ENCODE measurements around the gene KIAA0586.
"Not testable (repeated sequence)": the region's sequence is repeated elsewhere in the genome, so short reads cannot be mapped to it uniquely, and the experiment has no call there.

The KIAA0586 gene

DNA sequence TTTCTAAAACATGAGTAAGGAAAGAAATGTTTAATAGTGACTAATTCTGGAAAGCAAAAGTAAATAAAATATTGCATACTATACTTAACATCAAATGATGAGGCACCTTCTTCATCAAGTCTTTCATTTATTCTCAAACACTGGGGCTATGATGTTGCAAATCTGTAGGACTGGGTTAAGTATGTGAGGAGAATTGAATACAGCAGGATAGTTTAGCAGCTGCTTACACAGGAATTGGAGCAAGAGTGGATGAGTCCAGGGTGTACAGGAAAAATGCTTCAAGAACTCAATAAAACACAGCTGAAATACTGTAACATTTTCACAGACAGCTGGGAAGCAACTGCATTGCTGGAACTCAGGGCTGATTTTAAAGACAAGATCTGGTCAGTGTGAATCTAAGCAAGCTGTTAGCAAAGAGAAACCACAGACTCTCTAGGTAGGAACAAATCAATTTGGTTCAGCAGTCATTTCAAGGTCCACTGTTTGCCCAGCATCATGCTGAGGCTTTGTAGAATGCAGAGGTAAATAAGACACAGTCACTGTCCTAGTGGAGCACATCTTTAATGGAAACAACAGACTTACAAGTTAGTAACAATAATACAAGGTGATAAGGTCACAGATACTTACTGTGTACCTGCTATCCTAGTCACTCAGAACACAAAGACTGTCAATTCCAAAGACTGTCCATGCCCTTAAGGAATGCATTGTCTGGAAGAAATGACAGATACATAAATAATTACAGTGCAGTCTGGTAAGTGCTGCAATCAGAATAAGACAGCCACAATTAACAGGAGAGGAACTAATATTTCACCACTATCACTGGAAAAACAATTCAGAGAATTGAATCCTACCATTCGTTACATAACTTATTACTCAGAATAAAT is 113.5 kb downstream of the KIAA0586 start:
- peak; percentile 12 for DNase-seq (ENCODE audit: low read depth)
- no peak overlapping the region for H3K4me3 ChIP-seq (ENCODE audit: low read depth, low read length)

DNA sequence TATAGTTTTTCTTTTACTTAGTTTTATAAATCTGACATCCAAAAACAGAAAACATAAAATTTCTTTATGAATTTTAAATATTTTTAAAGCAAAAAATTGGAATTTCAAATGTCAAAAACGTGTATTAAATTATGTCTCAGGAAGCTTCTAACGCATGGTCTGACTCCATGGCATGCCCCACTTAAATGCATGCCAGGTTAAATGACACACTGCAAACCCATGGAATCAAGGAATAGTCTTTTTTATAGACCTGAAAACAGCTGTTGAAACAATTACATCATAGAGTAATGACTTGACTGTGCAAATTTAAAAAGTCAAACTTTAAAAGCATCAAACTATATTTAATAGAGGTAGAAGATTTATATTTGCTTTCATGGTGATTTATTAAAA is 114.1 kb downstream of the KIAA0586 start:
- no peak overlapping the region for H3K4me3 ChIP-seq (ENCODE audit: low read depth, low read length)
- no peak for DNase-seq (ENCODE audit: low read depth)

DNA sequence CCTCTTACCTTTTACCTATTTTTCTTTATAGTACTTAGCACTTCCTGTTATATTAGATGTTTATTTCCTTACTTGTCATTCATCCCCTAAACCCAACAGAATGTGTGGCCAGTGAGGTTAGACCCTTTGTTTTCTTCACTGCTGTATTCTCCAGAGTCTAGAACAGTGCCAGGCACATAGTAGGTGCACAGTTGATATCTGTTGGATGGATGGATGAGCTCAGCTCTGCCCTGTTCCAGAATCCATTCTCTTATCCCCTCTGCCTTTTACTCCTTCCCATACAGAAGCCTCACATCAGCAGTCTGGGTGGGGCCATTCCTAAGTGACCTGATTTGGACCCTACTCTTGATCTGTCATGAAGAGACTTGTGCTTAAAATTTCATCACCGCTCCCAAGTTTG is 115.7 kb downstream of the KIAA0586 start:
- H3K4me3 ChIP-seq (ENCODE audit: low read depth, low read length), result no peak overlapping the region
- no peak for DNase-seq (ENCODE audit: low read depth)

DNA sequence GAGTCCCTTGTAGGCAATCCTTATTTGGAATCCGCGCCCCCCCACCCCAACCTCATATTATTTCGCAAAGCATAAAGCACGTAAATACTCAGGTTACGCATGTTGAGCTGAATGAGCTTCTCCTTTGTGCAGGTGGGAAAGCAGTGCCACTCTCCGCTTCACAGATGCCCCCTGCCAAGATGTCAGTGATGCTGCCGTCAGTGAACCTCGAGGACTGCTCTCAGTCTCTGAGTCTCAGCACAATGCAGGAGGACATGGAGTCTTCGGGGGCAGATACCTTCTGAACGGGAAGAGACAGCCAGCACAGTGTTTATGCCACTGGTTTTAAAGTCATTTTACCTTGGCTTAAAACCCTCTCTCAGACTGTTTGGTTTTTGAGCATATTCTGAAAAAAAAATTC is 120.1 kb downstream of the KIAA0586 start:
- no peak for DNase-seq (ENCODE audit: low read depth)
- no peak overlapping the region for H3K4me3 ChIP-seq (ENCODE audit: low read depth, low read length)

DNA sequence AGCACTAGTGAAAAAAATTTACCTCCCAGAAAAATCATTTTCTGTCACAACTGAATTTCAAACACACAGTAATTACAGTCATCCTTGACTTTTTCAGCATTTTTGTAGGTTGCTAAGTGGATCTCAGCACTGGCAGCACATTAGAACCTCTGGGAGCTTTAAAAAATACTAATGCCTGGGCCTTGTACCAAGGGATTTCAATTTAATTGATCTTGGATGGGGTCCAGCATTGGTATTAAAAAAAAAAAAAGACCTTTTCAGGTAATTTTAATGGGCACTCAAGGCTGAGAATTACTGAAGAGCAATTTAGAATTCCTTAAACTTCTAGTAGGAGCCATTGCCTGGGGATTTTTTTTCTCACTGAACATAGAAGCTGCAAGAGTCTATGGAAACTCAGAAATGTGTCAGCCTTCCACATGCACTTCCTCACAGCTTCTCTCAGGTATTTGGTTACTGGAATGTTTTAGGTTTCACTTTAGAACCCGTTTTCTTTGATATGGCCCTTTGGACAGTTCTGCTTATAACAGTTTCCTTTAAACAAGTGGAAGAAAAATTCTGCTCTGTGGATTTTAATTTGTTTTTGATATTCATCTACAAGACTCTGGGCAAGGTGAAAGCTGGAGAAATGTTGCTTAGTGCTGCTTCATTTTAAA is 121.7 kb downstream of the KIAA0586 start:
- no peak overlapping the region for H3K4me3 ChIP-seq (ENCODE audit: low read depth, low read length)
- no peak for DNase-seq (ENCODE audit: low read depth)

DNA sequence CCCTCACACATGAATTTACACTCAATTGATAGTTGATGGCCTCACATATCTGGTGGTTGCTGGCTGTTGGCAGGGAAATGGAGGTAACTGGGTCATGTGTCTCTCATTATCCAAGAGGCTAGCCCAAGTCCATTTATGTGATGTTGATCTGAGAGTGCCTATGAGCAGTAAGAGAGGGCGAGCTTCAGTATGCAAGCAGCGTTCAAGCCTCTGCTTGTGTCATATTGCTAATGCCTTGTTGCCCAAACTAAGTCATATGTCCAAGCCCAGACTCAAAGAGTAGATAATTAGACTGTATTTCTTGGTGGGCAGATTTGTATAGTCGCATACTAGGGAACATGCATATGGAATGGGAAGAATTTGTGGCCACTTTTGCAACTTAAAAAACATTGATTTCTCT is 126.4 kb downstream of the KIAA0586 start:
- H3K4me3 ChIP-seq (ENCODE audit: low read depth, low read length), result no peak overlapping the region
- DNase-seq (ENCODE audit: low read depth), result no peak

DNA sequence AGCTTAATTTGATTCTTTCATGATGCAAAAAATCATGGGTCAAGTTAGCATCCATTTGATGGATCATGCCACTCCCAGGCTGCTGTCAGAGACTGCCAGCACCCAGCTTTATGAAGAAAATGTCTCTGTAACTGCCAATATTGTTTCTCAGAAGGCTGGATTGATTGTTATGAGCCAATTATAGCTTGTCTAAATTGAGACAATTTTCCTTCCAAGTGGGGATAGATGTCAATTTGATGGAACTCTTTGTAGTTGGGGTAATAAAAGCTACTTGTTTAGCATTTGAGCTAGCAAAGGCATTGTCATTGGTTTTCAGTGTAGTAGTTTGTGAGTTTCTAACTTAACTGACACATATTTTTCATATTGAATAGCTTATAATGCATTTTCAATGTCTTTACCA is 128.1 kb downstream of the KIAA0586 start:
- no peak overlapping the region for H3K4me3 ChIP-seq (ENCODE audit: low read depth, low read length)
- no peak for DNase-seq (ENCODE audit: low read depth)

DNA sequence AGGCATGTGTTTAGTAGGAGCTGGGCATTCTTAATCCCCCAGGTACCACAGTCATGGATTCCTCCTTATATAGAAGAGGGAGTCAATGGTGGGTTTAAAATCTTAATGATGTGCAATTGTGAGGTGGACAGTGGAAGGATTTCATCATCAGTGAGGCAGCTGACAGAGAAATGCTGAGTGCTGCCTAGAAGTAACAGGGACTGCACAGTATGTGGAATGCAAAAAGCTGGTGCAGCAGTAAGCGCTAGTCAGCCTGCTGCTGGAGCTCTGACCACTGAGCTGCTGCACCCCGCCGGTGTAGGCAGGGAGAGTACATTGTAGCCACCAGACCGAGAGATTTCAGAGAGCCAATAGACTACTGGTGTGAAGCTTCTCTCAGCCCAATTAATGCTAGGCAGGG is 129.7 kb downstream of the KIAA0586 start:
- no peak for DNase-seq (ENCODE audit: low read depth)
- no peak overlapping the region for H3K4me3 ChIP-seq (ENCODE audit: low read depth, low read length)

DNA sequence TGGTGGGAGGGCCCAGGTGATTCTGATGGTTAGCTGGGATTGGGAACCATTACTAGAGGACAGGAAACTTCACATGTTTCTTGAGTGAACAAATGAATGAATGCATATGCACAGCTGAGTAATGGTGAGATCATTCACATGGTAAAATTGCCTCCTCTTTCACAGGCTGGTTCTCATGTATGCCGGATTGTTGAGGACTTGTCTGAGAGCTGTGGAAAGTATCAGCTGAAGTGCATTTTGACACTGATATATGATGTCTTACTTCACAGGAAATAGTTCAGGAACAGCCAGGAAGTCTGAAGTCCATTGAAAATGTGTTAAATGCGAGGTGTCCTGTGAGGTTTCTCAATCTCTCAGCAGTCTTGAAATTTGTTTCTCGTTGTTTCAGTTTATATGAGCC is 132.7 kb downstream of the KIAA0586 start:
- DNase-seq (ENCODE audit: low read depth), result peak; percentile 42
- no peak overlapping the region for H3K4me3 ChIP-seq (ENCODE audit: low read depth, low read length)

DNA sequence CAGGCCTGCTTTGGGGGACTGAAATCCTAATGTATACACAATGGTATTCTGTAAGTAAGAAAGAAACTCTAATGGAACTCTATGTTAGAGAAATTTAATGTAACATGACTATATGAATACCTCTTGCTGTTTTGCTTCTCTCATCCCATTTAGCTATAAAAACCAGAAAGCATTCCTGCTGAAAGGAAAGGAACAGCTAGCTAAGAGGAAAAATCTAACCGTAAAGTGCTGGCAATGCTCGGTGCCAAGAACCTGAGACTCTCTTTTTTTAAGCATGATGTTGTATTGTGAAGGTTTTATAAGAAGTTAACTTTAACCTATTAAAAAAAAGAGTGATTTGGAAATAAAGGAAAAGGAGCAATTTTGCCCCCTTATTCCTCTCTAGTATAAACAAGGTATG is 134.6 kb downstream of the KIAA0586 start:
- no peak overlapping the region for H3K4me3 ChIP-seq (ENCODE audit: low read depth, low read length)
- no peak for DNase-seq (ENCODE audit: low read depth)

DNA sequence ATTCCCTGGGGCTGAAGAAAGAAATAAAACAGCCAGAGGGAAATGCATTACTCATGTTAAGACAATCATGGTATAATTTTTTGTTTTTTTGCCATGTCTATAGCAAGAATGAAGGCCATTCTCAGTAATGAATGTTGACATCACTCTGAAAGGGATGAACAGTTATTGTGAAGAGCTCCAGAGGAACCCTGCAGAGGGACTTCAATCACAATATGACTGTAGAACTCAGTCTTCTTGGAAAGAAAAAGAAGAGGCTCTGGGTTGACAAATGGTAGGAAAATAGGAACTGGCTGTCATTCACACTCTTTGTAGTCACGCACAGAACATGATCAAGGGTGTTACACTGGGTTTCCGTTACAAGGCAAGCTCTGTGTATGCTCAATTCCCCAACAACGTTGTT is 136.5 kb downstream of the KIAA0586 start:
- no peak for DNase-seq (ENCODE audit: low read depth)
- H3K4me3 ChIP-seq (ENCODE audit: low read depth, low read length), result no peak overlapping the region

DNA sequence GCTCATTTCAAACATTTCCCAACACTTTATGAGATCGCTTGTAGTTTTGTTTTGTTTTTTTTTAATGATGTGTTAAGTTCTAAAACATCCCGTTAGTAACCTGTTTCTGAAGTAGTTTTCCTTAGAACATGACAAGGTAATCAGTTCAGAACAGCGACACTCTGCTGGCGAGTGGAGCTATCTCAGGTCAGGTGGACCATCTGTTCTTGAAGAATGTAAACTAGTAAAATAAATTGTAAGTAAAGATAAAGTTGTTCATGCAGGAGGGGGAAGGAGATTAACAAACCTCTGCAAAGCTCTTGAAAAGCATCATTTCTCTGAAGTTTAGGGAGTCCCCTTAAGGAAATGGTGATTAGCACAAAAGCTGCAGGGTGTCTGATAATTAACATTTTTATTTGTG is 138.3 kb downstream of the KIAA0586 start:
- no peak overlapping the region for H3K4me3 ChIP-seq (ENCODE audit: low read depth, low read length)
- no peak for DNase-seq (ENCODE audit: low read depth)

DNA sequence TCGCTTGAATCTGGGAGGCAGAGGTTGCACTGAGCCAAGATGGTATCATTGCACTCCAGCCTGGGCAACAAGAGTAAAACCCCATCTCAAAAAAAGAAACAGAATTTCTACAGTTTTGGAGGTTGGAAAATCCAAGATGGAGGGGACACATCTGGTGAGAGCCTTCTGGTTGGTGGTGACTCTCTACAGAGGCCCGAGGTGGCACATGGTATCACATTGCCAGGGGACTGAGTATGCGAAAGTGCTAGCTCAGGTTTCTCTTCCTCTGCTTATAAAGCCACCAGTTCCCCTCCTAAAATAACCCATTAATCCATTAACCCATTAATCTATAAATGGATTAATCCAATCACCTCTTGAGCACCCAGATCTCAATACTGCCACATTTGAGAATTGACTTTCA is 139.5 kb downstream of the KIAA0586 start:
- H3K4me3 ChIP-seq (ENCODE audit: low read depth, low read length), result no peak overlapping the region
- no peak for DNase-seq (ENCODE audit: low read depth)

DNA sequence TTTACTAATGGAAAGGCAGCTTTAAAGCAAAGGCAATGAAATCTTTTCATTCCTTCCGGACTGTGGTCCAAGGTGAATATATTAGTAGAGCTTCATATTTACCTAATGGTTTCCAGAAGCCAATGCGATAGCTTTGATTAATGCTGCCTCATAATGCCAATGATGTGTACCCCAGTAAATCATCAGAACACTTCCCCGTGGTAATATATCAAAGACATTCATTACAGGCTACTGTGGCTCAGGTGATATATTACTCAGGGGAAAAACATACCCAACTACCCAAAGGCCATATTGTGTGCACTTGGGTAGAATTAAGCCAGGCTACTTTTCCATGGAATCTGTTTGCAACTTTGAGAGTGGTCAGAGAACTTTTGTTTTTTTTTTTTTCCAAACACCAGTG is 140.8 kb downstream of the KIAA0586 start:
- H3K4me3 ChIP-seq (ENCODE audit: low read depth, low read length), result no peak overlapping the region
- no peak for DNase-seq (ENCODE audit: low read depth)

DNA sequence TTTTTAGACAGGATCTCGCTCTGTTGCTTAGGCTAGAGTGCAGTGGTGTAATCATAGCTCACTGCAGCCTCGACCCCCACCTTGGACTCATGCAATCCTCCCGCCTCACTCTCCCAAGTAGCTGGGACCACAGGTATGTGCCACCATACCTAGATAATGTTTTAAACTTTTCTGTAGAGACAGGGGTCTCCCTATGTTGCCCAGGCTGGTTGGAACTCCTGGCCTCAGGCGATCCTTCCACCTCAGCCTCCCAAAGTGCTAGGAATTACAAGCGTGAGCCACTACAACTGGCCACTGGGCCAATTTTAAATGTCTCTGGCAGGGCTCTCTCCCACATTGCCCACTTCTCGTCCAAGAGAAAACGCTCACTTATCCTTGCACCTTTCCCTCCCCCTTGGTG is 143.7 kb downstream of the KIAA0586 start:
- H3K4me3 ChIP-seq (ENCODE audit: low read depth, low read length), result no peak overlapping the region
- no peak for DNase-seq (ENCODE audit: low read depth)

DNA sequence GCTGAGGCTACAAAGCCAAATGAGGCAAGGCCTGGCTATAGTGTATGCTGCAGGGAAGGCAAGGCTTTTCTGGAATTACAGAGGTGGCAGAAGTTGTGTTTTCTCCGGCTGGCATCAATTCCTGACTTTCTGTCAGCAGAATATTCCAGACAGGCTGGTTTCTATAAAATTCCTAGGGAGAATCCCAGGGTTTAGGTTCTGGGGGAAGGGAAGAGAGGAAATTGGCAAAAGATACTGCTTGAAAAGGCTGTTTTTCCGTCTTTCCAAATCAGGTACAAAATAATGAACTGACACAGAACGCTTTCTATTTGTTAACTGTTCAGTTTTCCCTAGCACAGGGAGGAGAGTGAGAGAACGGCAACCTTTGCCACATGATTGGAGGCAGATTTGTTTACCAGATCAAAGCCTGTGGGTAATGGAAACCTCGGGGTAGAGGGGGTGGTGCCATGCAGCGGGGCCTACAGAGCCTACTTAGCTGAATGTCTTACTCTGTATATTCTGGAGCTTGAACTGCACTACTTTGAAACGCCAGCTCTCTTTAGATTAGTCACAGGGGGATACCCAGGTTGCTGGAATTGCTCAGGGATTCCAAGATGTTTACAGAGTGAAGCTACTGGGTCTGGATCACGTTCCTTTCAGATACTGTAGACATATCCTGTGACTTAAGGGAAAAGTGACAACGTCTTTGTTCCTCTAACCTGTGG is 144.4 kb downstream of the KIAA0586 start:
- DNase-seq (ENCODE audit: low read depth), result peak; percentile 22

DNA sequence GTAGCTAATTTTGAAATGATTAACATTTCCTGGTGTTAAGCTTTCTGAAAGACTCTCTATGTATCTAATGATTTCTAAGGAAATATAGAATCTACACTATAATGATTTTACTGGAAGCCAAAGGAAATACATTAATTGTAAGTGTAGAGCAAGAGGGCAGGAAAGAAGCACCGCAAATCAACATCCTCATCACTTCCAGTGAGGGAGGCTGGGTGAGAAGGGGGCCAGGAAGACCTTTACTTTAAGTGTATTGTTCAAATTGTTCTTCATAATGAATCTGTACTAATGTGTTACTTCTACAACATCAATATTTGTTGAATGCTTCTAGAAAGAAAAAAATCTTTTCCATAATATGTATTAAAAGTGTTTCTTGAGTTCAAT is 144.9 kb downstream of the KIAA0586 start:
- DNase-seq (ENCODE audit: low read depth), result no peak
- no peak overlapping the region for H3K4me3 ChIP-seq (ENCODE audit: low read depth, low read length)

More for the DNA sequence above, 144.4 kb downstream of the KIAA0586 start:
- no peak overlapping the region for H3K4me3 ChIP-seq (ENCODE audit: low read depth, low read length)

DNA sequence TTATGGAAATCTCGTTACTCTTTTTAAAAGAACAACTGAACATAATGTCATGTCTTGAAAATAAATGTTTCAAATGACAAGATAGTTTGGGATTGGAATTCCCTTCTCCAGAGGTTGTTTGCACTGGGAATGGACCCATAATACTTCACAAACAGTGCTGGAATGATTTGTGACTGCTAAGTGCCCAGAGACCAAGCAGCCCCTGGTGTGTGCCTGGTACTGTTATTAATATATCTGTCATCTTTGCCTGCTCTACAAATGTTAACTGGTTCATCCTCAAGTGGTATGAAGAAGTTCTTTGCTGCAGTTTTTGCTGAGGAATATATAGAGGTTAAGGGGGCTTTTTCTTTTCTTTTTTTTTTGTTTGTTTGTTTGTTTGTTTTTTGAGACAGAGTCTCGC is 145.3 kb downstream of the KIAA0586 start:
- DNase-seq (ENCODE audit: low read depth), result no peak
- no peak overlapping the region for H3K4me3 ChIP-seq (ENCODE audit: low read depth, low read length)

DNA sequence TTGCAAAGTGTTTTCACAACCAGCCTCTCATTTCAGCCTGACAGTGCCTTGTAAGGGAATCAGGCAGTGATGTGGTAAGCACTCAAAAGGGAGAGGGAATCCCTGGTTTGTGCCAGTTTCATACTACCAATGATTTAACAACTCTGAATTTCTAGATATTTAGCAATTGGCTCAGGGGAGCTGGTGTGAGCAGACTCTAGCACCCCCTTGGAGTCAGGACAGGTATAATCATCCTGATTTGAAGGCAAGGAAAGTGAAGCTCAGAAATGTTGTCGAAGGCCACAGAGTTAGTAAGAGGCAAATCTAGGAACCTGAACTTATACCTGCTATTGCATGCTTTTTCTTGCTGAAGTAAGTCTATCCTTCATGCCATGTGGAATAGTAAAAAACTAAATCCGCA is 147.1 kb downstream of the KIAA0586 start:
- H3K4me3 ChIP-seq (ENCODE audit: low read depth, low read length), result no peak overlapping the region
- no peak for DNase-seq (ENCODE audit: low read depth)

DNA sequence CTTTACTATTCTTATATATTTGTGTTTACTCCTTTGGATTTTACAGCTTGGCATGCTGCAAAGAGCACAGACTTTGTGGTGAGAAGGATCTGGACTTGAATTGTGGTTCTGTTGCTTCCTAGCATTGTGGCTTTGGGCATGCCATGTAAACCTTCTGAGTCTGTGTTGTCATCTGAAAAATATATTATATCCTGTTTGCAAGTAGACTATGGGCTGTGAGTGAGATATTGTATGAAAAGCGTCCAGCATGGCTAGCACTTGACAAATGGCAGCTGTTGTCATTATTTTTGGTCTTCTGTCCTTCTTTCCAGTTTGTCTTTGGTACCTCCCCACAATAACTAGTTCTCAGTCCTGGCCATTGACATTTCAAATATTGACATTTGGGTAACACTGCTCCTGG is 148.4 kb downstream of the KIAA0586 start:
- no peak overlapping the region for H3K4me3 ChIP-seq (ENCODE audit: low read depth, low read length)
- DNase-seq (ENCODE audit: low read depth), result no peak

DNA sequence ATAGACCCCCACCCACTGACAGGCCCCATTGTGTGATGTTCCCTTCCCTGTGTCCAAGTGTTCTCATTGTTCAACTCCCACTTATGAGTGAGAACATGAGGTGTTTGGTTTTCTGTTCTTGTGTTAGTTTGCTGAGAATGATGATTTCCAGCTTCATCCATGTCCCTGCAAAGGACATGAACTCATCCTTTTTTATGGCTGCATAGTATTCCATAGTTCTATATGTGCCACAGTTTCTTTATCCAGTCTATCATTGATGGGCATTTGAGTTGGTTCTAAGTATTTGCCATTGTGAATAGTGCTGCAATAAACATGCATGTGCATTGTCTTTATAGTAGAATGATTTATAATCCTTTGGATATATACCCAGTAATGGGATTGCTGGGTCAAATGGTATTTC is 152.5 kb downstream of the KIAA0586 start:
- DNase-seq (ENCODE audit: low read depth); H3K4me3 ChIP-seq (ENCODE audit: low read depth, low read length): not testable (repeated sequence)
